Measurements from ENCODE around the gene SEMA4G. TPM values are rescaled to one million over a fixed set of nuclear protein-coding genes. Genes with fewer than 3 reads are reported as not detected.

SEMA4G gene
- total and polyA plus RNA-seq, 2 of the 8 experiments (the other 6 are each of a cell fraction or from before 2014, with no cell fraction given), result 7.1 to 18.2 TPM

GRCh38 chr10:100948916-100949315 lies 20.4 kb upstream of the SEMA4G start:
- Histone ChIP-seq H4K91ac (replicated peaks; ENCODE audit: insufficient read length, low read length) (no peak overlapping the region), H3K23ac (ENCODE audit: insufficient read length) (no peak overlapping the region), H3K9me3 (ENCODE audit: insufficient read depth in 2 of 2, low read depth in 1 of 2, low read length in 1 of 2) (no peaks in the 10 kb centered on the region), H3K23me2 (ENCODE audit: low read depth, low read length) (no peaks in the 10 kb centered on the region), H2BK12ac (ENCODE audit: low read depth, low read length) (no peak overlapping the region), H4K8ac (ENCODE audit: extremely low read depth, insufficient read depth, low read length) (no peak overlapping the region), H3K4me3 (ENCODE audit: extremely low read depth in 1 of 4, insufficient read depth in 2 of 4, low read depth in 3 of 4, low read length in 4 of 4) (no peak overlapping the region), H3K79me1 (ENCODE audit: low read depth, low read length) (no peaks in the 10 kb centered on the region), H2BK5ac (ENCODE audit: low read depth, low read length) (no peak overlapping the region), H3K27me3 (replicated peaks in 1 of 4; ENCODE audit: control insufficient read depth in 3 of 4, extremely low read depth in 1 of 4, insufficient read depth in 3 of 4, low read length in 3 of 4) (no peaks in the 10 kb centered on the region), H2BK15ac (ENCODE audit: low read length) (no peak overlapping the region), H3K4ac (replicated peaks; ENCODE audit: insufficient read length, low read depth, low read length) (no peak overlapping the region), H2BK20ac (ENCODE audit: low read length) (no peak overlapping the region), H3K18ac (ENCODE audit: extremely low read depth, low read length) (no peak overlapping the region), H2AK5ac (ENCODE audit: low read depth, low read length) (no peak overlapping the region), H3K56ac (replicated peaks; ENCODE audit: insufficient read length, low read depth, low read length) (no peak overlapping the region), H3K14ac (ENCODE audit: insufficient read length) (no peak overlapping the region), H4K5ac (ENCODE audit: insufficient read length, low read depth, low read length) (no peak overlapping the region), H3K9ac (replicated peaks in 1 of 4; ENCODE audit: extremely low read depth in 1 of 4, low read depth in 3 of 4, low read length in 3 of 4) (no peak overlapping the region), H4K20me1 (replicated peaks in 1 of 2; ENCODE audit: control insufficient read depth in 1 of 2, insufficient read depth in 2 of 2, low read length in 2 of 2) (no peaks in the 10 kb centered on the region), H3K4me2 (ENCODE audit: insufficient read depth in 1 of 2, low read depth in 2 of 2, low read length in 2 of 2) (no peak overlapping the region), H3K27ac (ENCODE audit: low read depth, low read length) (no peak overlapping the region), H3K4me1 (replicated peaks in 1 of 4; ENCODE audit: control insufficient read depth in 3 of 4, insufficient read depth in 4 of 4, low read length in 3 of 4) (no peaks in the 10 kb centered on the region), H2BK120ac (replicated peaks; ENCODE audit: low read depth, low read length) (no peak overlapping the region), H3K79me2 (ENCODE audit: control insufficient read depth in 1 of 2, insufficient read depth in 2 of 2, low read length in 2 of 2) (no peaks in the 10 kb centered on the region), H2AFZ (ENCODE audit: low read length) (no peak overlapping the region), H3K36me3 (ENCODE audit: control insufficient read depth in 2 of 4, insufficient read depth in 4 of 4, low read length in 3 of 4) (peaks cover 3 to 57% (median 23%) of the 10 kb centered on the region in 4 experiments; a peak in 6 of 8 replicates)
- FAIRE-seq, result no peak
- TF ChIP-seq SRF (IDR thresholded peaks at IDR 0.05; ENCODE audit: low read depth, low read length), result no peak
- TF ChIP-seq SP2 (IDR thresholded peaks at IDR 0.05; ENCODE audit: low read length), result no peak
- TF ChIP-seq FOSL1 (IDR thresholded peaks at IDR 0.05; ENCODE audit: insufficient read depth, low read depth, low read length), result no peak
- no peak for TF ChIP-seq GABPA (IDR thresholded peaks at IDR 0.05; ENCODE audit: borderline replicate concordance, insufficient read depth, low read length)
- TF ChIP-seq HDAC6 (IDR thresholded peaks at IDR 0.05; ENCODE audit: low read depth, low read length), result no peak
- no peak for TF ChIP-seq TAF1 (IDR thresholded peaks at IDR 0.05; ENCODE audit: low read depth, low read length)
- no peak for TF ChIP-seq POLR2A (IDR thresholded peaks at IDR 0.05; ENCODE audit: control extremely low read depth in 1 of 2, low read depth in 2 of 2, low read length in 2 of 2)
- TF ChIP-seq RFX5 (IDR thresholded peaks at IDR 0.05; ENCODE audit: borderline replicate concordance, low read depth, low read length), result no peak
- TF ChIP-seq ATF2 (IDR thresholded peaks at IDR 0.05; ENCODE audit: low read length), result no peak
- DNase-seq (ENCODE audit: low read depth in 1 of 2, low spot score in 2 of 2), result no peak
- POLR2A ChIA-PET (ENCODE audit: partially characterized antibody), result interaction anchor here (1.5 to 2.5 kb wide), 2 partner anchors 11 to 38 kb away, joined by 3 to 6 read pairs; partner anchors contain the start of genes MRPL43 and TWNK
- 90% methylated on average over 3 of the region's 3 CpGs; no CpG with 5 or more reads in 1 of the 2 experiments for WGBS, 2 experiments (ENCODE audit: extremely low coverage in 1 of 2, insufficient coverage in 1 of 2, insufficient read length in 1 of 2, insufficient replicate concordance in 2 of 2, low coverage in 1 of 2, low lambda C conversion rate in 2 of 2, missing lambda C conversion rate in 1 of 2)
- CTCF ChIA-PET (ENCODE audit: partially characterized antibody), result interaction anchor here (0.6 to 3.8 kb wide), 5 partner anchors 9 to 1157 kb away, joined by 3 to 17 read pairs (median 3); no protein-coding TSS in a partner anchor

Measured in H1 (cell line).